ENCODE measurements around the gene FAM163B.

FAM163B gene

GRCh38 chr9:133587051-133587450 lies 22.1 kb downstream of the FAM163B start:
- H3K4me3 ChIP-seq (ENCODE audit: low read depth, low read length), result no peak overlapping the region
- TF ChIP-seq CTCF (IDR thresholded peaks at IDR 0.05; ENCODE audit: low read depth, low read length), result no peak

- H3K4me3 ChIP-seq (ENCODE audit: low read depth, low read length), result no peak overlapping the region
- TF ChIP-seq CTCF (IDR thresholded peaks at IDR 0.05; ENCODE audit: low read depth, low read length), result no peak
Measured at GRCh38 chr9:133585481-133586351, 23.5 kb downstream of the FAM163B start.

GRCh38 chr9:133584559-133585476 lies 24.4 kb downstream of the FAM163B start:
- no peak for TF ChIP-seq CTCF (IDR thresholded peaks at IDR 0.05; ENCODE audit: low read depth, low read length)
- H3K4me3 ChIP-seq (ENCODE audit: low read depth, low read length), result no peak overlapping the region

GRCh38 chr9:133584167-133584558 lies 25.0 kb downstream of the FAM163B start:
- H3K4me3 ChIP-seq (ENCODE audit: low read depth, low read length), result no peak overlapping the region
- TF ChIP-seq CTCF (IDR thresholded peaks at IDR 0.05; ENCODE audit: low read depth, low read length), result no peak

GRCh38 chr9:133583586-133583985 lies 25.6 kb downstream of the FAM163B start:
- H3K4me3 ChIP-seq (ENCODE audit: low read depth, low read length), result no peak overlapping the region
- TF ChIP-seq CTCF (IDR thresholded peaks at IDR 0.05; ENCODE audit: low read depth, low read length), result no peak

GRCh38 chr9:133583111-133583510 lies 26.1 kb downstream of the FAM163B start:
- no peak for TF ChIP-seq CTCF (IDR thresholded peaks at IDR 0.05; ENCODE audit: low read depth, low read length)
- H3K4me3 ChIP-seq (ENCODE audit: low read depth, low read length), result no peak overlapping the region

All from WI38 (cell line).